ENCODE results near the gene KRTAP10-1. TPM values are rescaled to one million over a fixed set of nuclear protein-coding genes. Genes with fewer than 3 reads are reported as not detected.

The KRTAP10-1 gene
- polyA plus RNA-seq, 2 of the 4 experiments (the other 2 are of a cell fraction): not detected

DNA sequence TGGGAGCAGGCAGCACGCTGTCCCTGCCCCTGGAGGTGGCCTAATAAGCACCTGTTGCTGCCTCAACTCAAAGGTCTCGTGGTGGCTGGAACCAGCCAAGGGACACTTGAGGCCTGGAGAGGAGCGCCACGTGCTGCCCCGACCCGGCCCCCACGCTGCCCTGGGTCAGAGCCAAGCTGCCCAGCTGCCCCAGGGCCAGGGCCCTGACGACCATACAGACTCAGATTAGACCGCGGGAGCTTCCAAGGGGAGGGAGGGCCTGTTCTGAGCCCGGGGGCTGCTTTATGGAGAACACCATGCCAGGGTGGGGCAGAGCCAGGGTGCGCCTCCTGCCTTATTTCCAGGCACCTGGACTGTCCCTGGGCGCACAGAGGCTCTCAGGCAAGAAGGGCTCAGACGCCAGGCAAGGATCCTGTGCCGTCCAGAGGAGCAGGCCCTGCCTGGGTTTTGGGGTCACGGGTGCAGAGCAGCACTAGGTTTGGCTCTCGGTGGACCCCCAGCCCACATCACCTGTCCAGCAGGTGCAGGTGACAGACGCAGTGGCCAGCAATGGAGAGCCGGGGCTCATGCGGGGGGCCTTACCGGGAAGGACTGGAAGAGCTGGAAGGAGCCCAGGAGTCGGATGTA lies 18.6 kb downstream of the KRTAP10-1 start (continued):
- TF ChIP-seq POLR2AphosphoS2 (conservative IDR thresholded peaks at IDR 0.05; ENCODE audit: low read length) (no peak), MYC (IDR thresholded peaks at IDR 0.05; ENCODE audit: borderline replicate concordance, low read length) (no peak), ZFP36 (IDR thresholded peaks at IDR 0.05; ENCODE audit: borderline replicate concordance, partially characterized antibody) (no peak), NPAS2 (CRISPR knock-in tag; IDR thresholded peaks at IDR 0.05; ENCODE audit: borderline replicate concordance) (no peak), NFE2L2 (conservative IDR thresholded peaks at IDR 0.05; ENCODE audit: low read length) (no peak)

DNA sequence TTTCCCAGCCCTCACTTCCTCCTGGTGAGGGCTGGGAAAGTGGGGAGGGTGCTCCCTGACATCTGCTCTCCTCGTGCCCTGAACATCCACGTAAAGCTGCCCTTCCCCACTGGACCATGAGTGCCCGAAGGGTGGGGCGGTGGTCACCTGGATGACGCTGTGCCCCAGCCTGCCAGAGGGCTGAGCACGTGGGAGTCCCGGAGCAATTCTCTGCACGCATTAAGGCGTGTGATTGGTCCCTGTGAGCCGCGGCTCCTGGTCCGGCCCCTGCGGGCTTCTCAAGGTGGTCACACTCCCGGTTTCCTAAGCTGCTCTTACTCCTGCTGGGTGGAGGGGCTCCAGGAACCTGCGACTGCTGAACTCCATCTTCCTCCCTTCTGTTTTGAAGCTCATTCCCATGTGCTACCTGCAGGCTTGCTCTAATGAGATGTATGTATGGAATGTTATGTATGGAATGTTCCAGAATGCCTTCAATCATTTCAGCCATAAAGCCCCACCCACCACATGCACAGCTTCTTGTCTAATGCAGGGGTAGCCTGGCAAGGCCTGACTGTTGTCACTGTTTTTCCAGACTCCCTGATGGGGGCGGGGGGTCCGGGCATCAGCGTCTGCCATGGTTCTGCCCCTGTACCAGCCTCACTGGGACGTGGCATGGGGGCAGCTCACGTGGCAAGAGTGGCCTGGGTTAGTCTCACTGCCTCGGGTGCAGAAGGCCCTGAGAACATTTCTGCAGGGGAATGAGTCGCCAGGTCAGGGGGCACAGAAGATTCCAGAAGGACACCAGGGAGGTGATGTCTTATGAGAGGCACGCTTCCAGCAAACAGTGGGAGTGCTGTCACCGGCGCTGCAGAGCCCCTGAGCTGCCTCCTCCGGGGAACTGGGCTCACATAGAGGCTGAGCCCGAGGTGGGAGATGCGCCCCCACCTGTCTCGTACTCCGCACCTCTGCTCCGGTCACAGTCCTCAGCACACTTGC lies 19.4 kb downstream of the KRTAP10-1 start:
- DNase-seq (ENCODE audit: low read depth in 1 of 2, low spot score in 1 of 2): no peak
- Histone ChIP-seq H3K4me1 (no peaks in the 10 kb centered on the region), H3K4me3 (no peak overlapping the region), H3K27ac (no peak overlapping the region), H3K4me2 (no peak overlapping the region), H3K9me3 (no peaks in the 10 kb centered on the region)
- WGBS (ENCODE audit: missing lambda C conversion rate): 80% methylated on average over 9 of the region's 31 CpGs
- no peak for FAIRE-seq
- TF ChIP-seq KDM5A (IDR thresholded peaks at IDR 0.05): no peak
- TF ChIP-seq BHLHE40 (IDR thresholded peaks at IDR 0.05; ENCODE audit: low read depth, low read length): no peak
- no peak for TF ChIP-seq MAFK (IDR thresholded peaks at IDR 0.05; ENCODE audit: partially characterized antibody)
- TF ChIP-seq TP53 (CRISPR knock-in tag; IDR thresholded peaks at IDR 0.05): no peak
- TF ChIP-seq NR3C1 (IDR thresholded peaks at IDR 0.05): no peak
- TF ChIP-seq CBX2 (IDR thresholded peaks at IDR 0.05; ENCODE audit: borderline replicate concordance, low read depth): no peak
- TF ChIP-seq, protein P1, sequence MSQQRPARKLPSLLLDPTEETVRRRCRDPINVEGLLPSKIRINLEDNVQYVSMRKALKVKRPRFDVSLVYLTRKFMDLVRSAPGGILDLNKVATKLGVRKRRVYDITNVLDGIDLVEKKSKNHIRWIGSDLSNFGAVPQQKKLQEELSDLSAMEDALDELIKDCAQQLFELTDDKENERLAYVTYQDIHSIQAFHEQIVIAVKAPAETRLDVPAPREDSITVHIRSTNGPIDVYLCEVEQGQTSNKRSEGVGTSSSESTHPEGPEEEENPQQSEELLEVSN (IDR thresholded peaks at IDR 0.05; ENCODE audit: borderline replicate concordance, low read depth): no peak
- no peak for TF ChIP-seq BCL3 (IDR thresholded peaks at IDR 0.05)
- no peak for TF ChIP-seq HEYL (CRISPR knock-in tag; IDR thresholded peaks at IDR 0.05)
- no peak for TF ChIP-seq ZNF302 (CRISPR knock-in tag; IDR thresholded peaks at IDR 0.05)
- TF ChIP-seq NFE2L2 (conservative IDR thresholded peaks at IDR 0.05; ENCODE audit: low read length): no peak
- TF ChIP-seq FOSL2 (IDR thresholded peaks at IDR 0.05): no peak
- no peak for TF ChIP-seq FOSL2 (CRISPR knock-in tag; IDR thresholded peaks at IDR 0.05)
- TF ChIP-seq EHMT2 (IDR thresholded peaks at IDR 0.05; ENCODE audit: low read depth): no peak
- POLR2A ChIA-PET: no interaction called here
- no peak for ATAC-seq
- CTCF ChIA-PET: no interaction called here

GRCh38 chr21:44519346-44520325 lies 20.4 kb downstream of the KRTAP10-1 start:
- WGBS (ENCODE audit: missing lambda C conversion rate): 89% methylated on average over 21 of the region's 28 CpGs

More at GRCh38 chr21:44519346-44520325, 20.4 kb downstream of the KRTAP10-1 start:
- CTCF ChIA-PET: no interaction called here
- no peaks in the 10 kb centered on the region for H3K9me3 ChIP-seq
- H3K4me1 ChIP-seq: no peaks in the 10 kb centered on the region
- ATAC-seq (no peak), DNase-seq (ENCODE audit: low read depth in 1 of 2, low spot score in 1 of 2) (no peak), FAIRE-seq (no peak)
- POLR2A ChIA-PET: no interaction called here
- no peak for TF ChIP-seq RAD21 (conservative IDR thresholded peaks at IDR 0.05 in 1 of 2, IDR thresholded peaks at IDR 0.05 in 1 of 2)
- TF ChIP-seq NFE2L2 (conservative IDR thresholded peaks at IDR 0.05; ENCODE audit: low read length): no peak
- no peak for TF ChIP-seq CEBPB (IDR thresholded peaks at IDR 0.05)
- TF ChIP-seq CBX2 (IDR thresholded peaks at IDR 0.05; ENCODE audit: borderline replicate concordance, low read depth): no peak
- TF ChIP-seq RNF2 (IDR thresholded peaks at IDR 0.05; ENCODE audit: borderline replicate concordance, low read depth): no peak
- TF ChIP-seq, protein P2, sequence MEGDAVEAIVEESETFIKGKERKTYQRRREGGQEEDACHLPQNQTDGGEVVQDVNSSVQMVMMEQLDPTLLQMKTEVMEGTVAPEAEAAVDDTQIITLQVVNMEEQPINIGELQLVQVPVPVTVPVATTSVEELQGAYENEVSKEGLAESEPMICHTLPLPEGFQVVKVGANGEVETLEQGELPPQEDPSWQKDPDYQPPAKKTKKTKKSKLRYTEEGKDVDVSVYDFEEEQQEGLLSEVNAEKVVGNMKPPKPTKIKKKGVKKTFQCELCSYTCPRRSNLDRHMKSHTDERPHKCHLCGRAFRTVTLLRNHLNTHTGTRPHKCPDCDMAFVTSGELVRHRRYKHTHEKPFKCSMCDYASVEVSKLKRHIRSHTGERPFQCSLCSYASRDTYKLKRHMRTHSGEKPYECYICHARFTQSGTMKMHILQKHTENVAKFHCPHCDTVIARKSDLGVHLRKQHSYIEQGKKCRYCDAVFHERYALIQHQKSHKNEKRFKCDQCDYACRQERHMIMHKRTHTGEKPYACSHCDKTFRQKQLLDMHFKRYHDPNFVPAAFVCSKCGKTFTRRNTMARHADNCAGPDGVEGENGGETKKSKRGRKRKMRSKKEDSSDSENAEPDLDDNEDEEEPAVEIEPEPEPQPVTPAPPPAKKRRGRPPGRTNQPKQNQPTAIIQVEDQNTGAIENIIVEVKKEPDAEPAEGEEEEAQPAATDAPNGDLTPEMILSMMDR (IDR thresholded peaks at IDR 0.05): no peak
- TF ChIP-seq, protein P3, sequence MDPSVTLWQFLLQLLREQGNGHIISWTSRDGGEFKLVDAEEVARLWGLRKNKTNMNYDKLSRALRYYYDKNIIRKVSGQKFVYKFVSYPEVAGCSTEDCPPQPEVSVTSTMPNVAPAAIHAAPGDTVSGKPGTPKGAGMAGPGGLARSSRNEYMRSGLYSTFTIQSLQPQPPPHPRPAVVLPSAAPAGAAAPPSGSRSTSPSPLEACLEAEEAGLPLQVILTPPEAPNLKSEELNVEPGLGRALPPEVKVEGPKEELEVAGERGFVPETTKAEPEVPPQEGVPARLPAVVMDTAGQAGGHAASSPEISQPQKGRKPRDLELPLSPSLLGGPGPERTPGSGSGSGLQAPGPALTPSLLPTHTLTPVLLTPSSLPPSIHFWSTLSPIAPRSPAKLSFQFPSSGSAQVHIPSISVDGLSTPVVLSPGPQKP (IDR thresholded peaks at IDR 0.05; ENCODE audit: low read depth, low read length): no peak
- H3K4me3 ChIP-seq: no peak overlapping the region
- H3K4me2 ChIP-seq: no peak overlapping the region
- no peak overlapping the region for H3K27ac ChIP-seq

Data from A549 (cell line).